Activated CD4-positive, alpha-beta T cell treated with anti-CD3 and anti-CD28 coated beads, Interleukin-2, Interleukin-6, amounts not matched to agents 100 ng/mL and 50 ng/mL, durations not matched to agents 16 hours and 8 hours (primary cell): ENCODE results near the gene BICRAL.
"Not testable (repeated sequence)": the region's sequence is repeated elsewhere in the genome, so short reads cannot be mapped to it uniquely, and the experiment has no call there.

ENCODE experiments used
- DNase-seq: peaks from one replicate; pipeline ENCODE4 v3.0.0-alpha.2; 2020

Gene BICRAL, protein sequence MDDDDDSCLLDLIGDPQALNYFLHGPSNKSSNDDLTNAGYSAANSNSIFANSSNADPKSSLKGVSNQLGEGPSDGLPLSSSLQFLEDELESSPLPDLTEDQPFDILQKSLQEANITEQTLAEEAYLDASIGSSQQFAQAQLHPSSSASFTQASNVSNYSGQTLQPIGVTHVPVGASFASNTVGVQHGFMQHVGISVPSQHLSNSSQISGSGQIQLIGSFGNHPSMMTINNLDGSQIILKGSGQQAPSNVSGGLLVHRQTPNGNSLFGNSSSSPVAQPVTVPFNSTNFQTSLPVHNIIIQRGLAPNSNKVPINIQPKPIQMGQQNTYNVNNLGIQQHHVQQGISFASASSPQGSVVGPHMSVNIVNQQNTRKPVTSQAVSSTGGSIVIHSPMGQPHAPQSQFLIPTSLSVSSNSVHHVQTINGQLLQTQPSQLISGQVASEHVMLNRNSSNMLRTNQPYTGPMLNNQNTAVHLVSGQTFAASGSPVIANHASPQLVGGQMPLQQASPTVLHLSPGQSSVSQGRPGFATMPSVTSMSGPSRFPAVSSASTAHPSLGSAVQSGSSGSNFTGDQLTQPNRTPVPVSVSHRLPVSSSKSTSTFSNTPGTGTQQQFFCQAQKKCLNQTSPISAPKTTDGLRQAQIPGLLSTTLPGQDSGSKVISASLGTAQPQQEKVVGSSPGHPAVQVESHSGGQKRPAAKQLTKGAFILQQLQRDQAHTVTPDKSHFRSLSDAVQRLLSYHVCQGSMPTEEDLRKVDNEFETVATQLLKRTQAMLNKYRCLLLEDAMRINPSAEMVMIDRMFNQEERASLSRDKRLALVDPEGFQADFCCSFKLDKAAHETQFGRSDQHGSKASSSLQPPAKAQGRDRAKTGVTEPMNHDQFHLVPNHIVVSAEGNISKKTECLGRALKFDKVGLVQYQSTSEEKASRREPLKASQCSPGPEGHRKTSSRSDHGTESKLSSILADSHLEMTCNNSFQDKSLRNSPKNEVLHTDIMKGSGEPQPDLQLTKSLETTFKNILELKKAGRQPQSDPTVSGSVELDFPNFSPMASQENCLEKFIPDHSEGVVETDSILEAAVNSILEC

DNA sequence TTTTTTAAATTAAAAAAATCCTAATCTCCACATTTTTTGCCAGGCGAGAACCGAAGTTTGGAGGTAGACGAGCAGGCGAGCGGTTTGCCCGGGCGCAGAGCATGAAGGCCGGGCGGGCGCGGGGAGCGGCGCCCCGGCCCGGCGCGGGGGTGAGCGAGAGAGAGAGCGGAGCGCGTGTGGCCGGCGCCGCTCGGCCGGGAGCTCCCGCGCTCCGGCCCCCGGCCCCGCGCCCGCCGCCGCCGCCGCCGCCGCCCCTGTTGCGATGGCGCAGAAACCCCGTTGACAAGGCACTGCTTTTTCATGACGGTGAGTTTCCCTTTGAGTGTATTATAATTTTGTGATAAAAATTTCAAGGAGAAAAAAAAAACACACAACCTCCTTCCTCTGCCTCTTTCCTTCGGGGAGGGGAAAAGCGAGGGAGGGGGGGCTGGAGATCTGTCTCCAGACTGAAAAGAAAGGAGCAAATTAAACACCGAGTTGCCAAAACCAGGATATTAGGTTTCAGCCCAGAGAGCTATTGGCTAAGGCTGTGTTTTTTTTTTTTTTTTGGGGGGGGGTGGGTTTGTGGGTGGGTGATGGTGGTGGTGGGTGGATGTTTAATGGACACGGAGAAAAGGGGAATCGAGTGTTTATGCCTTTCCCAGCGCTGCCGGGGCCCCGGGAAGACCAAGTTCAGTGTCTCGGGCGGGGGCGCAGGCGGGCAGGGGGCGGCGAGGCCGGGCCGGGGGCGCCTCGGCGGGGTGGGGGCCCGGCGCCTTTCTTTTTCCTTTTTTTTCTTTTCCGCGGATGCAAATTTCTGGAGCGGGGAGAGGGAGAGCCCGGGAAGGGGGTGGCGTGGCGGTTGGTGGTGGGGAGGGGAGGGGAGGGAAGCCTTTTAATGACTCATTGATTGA is at the start of gene BICRAL:
Gene BICRAL (plus strand): TSS at position 257 of the 893 bp plus-strand sequence. CDS start 39,971 bp downstream, outside the sequence.
- DNase-seq = peak; percentile 80

DNA sequence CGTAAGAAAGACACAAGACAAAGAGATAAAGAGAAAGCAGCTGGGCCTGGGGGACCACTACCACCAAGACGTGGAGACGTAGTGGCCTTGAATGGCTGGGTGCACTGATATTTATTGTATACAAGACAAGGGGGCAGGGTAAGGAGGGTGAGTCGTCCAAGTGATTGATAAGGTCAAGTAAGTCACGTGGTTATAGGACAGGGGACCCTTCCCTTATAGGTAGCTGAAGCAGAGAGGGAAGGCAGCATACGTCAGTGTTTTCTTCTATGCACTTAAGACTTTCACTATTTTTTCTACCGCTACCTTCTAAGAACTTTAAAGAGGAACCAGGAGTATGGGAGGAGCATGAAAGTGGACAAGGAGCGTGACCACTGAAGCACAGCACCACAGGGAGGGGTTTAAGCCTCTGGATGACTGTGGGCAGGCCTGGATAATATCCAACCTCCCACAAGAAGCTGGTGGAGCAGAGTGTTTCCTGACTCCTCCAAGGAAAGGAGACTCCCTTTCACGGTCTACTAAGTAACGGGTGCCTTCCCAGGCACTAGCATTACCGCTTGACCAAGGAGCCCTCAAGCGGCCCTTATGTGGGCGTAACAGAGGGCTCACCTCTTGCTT is 47.9 kb upstream of the BICRAL start:
- DNase-seq = not testable (repeated sequence)

DNA sequence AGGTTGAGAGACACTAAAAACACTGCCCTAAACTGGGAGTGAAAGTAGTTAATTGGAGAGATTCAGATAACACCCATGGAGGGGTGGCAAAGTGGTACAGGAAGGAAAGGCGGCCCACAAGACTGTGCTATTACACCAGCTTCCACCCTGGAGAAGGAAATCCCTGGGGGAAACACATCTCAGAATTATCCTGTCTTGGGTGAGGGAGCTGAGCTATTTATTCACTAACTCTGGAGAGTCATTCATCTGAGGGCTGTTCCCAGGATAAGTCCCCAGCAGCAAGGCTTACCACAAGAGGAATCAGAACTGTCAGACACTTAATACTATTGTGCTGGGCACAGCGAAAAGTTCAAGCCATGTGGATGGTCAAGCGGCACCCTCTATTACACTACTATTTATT is 45.9 kb upstream of the BICRAL start:
- no peak for DNase-seq

DNA sequence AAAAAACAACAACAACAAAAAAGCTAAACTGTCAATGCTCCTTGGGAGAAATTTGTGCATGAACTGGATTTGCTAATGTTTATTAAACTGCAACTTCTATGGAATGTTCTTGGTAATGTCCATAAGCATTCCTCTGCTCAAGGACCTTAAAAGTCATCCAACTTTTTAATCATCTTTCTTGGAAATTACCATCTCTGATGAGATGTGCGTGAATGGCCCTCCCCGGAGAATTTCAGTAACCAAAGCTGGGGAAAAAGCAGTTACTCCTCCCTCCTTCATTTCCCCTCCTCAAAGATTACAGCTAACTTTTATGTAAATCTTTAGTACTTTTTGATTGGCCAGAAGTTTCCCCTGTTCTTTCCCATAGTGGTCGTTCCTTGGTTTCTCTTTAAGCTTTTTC is 41.1 kb upstream of the BICRAL start:
- no peak for DNase-seq

DNA sequence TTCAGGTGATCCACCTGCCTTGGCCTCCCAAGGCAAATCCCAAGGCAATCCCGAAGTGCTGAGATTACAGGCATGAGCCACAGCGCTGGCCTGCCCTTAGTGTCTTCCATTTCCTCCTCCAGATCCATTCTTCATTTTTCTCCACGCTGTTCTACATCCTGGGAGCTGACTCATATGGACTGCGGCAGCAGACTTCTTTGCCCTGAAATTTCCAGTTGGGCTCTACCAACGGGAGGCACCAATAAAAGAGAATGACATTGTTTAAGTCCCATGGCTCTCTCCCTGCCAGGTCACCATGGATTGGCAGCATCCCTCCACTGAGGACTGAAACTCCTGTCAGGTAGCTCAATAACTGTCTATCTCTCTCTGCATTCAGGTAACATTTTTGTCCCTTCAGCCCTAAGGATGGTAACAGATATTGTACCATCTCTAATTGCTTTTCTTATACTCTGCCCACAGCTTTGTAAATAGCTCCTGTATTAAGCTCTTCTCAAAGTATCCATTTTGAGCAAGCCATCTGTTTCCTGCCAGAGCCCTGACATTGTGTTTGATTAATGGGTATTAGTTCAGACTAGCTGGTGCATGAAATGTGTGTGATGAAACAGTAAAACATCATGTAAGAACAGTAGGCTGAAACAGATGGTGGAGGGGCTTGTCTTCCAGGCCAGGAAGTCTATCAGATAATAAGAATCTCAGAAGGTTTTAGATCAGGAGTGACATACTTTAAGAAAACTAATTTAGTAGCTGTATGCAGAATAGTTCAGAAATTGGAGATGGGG is 39.5 kb upstream of the BICRAL start:
- DNase-seq = no peak

DNA sequence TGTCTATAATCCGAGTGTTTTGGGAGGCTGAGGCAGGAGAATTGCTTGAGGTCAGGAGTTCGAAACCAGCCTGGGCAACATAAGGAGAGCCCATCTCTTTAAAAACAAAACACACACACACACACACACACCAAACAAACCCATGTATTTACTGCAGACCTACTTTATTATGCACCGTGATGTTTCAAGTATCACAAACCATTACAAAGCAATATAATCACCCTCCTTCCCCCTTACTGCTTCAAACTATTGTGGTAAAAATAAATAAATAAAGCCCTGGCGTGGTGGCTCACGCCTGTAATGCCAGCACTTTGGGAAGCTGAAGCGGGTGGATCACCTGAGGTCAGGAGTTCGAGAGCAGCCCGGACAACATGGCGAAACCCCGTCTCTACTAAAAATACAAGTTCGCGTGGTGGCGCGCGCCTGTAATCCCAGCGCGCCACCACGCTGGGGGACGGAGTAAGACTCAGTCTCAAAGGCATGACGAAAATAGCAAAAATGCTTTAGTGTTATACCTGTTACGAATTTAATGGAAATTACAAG is 37.4 kb upstream of the BICRAL start:
- DNase-seq = no peak

DNA sequence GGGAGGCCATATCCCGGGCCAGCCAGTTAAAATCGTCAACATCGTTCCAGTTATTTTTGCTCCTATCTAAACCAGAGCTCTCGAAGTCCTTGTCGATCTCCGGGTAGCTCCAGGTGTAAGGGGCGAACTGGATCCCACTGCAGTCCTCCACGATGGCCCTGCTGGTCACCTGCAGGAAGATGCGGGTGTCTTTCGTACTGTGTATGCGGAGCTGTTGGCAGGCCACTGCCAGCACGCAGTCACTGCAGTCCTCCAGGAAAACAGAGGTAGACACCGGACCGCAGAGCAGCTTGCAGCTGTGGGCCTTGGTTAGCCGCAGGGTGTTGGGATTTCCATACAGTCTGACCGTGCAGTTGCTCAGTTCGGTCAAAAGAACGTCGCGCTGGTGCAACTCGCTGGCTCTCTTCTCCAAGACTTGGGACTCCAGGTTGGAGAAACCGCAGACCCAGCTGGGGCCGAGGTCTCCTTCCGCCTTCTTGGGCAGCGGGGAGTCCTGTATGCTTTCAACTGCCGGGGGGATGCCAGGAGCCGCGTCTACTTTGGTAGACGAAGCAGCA is 36.7 kb upstream of the BICRAL start:
- DNase-seq = peak; percentile 48

DNA sequence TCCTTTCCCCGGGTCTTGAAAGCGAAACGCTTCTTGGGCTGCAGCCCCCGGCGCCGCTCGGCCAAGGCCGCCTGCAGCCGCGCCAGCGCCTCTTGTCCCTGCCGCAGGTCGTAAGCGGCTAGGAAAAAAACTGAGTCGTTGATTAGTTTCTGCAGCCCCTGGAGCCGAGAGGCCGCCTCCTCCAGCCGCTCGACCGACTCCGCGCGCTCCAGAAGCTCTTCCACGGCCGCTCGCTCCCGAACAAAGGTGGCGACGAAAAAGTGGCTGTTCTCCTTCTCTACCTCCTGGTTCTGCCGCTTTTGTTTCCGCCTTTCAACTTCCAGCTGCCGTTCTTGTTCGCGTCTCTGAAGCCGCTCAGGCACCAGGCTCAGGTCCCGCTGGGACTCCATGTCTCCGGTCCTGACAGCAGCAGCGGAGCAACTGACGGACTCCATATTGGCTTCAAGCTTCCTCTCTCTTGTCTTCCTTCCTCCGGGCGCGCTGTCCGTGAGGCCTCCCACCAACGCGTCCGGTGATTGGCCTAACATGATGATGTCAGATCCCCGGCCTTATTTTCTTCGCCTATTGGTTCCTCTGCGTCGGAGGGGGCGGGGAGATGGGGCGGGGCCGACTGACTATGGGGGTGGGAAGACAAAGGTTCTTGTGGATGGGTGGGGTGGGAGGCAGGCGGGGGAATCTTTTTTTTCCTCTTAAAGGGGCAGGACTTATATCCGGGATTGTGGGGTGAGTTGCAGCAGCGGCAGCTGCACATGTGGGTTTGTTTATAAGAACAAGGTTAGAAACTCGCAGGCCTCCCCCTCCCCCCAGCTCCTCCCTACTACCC is 36.0 kb upstream of the BICRAL start, which contains the start of gene TBCC:
Gene TBCC (minus strand): TSS at position 464 of the 823 bp plus-strand sequence. CDS start 30 bp downstream, at position 434.
- DNase-seq = peak; percentile 98

DNA sequence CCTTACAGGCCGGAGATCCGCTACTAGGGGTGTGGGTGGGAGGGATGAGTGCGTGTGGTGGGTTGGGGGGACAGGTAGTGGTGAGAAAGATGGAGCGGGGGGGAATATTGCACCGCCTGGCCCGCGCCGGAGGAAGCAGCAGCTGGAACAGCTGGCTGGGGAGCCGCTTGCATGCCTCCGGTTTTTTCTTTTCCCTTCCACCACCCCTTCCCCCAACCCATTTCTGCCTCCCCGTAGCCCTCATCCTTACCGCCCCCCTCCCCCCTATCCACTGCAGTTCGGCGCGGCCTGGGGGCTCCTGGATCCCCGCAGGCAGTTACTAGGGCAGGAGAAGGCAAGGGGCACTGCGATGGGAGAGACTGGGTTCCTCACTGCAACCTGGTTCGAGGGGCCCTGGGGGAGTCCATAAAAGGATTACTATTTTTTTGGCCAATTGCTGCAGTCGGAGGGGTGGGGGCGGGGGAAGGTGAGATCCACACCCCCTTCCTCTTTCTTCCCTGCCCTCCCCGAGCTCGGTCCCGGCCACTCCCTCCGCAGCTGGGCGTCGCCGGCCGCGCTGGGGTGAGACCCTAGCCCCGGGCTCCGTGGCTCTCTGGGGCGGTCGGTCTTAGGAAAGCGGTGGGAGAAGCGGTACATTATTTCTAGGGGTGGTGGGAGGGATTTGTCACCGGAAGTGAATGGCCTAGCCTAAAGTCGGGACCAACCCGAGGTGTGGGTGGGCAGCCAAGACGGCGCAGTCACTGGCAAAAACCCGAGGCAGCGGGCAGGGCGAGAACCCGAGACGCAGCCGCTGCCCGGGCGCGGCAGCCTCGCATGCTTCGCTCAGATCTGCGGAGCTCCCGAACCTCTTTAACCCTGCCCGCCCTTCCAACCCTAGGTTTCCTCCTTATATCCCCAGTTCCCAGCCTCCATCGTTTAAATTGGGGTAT is 35.1 kb upstream of the BICRAL start:
- DNase-seq = peak; percentile 93

DNA sequence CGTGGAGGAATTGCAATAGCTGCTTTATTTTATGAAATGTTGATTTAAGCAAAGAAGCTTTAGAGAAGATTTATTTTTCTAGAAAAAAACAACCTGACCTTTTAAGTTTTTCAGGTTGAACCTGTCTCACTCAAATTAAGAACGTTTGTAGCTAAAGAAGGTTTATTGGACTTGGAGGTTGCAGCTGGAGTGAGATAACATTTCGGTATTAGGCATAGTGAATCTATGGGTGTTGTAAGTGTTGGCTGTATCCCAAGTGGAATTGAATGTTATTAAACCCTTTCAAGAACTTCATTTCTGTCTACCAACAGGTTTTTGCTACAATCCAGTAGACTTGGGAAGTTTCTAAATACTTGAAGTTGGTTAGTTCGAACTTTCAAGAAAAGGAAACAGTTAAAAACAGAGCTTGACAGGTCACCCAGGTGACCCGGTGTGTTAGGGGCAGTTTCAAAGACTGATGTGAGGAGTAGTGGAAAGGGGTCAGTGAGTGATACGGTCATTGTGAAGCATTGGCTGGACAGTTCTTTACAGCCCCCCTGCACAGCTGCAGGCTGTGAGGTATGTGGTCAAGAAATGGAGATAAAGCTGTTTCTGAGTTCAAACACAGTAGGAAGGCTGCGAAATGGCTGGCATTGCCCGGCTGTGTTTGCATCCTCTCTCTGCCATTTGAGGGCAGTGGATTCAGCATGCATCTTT is 33.5 kb upstream of the BICRAL start:
- no peak for DNase-seq

DNA sequence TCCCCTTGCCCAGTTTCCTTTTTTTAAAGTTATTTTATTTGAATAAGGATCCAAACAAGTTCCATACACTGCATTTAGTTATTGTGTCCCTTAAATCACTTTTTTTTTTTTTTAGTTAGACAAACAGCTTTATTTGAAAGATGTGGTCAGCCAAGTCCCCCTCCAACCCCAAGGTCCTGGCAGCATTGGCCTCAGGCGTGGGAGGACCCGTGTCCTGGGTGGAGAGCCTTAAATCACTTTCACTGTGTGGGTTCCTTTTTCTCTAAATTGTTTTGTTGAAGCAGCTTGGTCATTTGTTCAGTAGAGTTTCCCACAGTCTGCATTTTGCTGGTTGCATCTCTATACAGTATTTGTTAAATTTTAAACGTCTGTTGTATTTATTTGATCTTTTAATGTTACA is 30.8 kb upstream of the BICRAL start:
- no peak for DNase-seq

DNA sequence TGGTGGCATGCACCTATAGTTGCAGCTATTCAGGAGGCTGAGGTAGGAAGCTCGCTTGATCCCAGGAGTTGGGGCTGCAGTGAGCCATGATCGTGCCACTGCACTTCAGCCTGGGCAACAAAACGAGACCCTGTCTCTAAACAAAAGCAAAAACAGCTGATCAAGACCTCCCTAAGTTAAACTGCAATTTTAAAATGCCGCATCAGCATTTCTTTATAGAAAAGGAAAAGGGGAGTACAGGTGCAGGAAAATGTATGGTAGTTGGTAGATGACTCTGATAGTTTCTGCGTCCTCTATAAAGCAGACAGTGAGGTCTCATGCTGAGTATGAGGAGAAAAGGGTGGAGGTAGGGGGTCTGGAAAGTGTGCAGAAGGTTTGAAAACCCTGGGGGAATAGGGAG is 27.1 kb upstream of the BICRAL start:
- no peak for DNase-seq

DNA sequence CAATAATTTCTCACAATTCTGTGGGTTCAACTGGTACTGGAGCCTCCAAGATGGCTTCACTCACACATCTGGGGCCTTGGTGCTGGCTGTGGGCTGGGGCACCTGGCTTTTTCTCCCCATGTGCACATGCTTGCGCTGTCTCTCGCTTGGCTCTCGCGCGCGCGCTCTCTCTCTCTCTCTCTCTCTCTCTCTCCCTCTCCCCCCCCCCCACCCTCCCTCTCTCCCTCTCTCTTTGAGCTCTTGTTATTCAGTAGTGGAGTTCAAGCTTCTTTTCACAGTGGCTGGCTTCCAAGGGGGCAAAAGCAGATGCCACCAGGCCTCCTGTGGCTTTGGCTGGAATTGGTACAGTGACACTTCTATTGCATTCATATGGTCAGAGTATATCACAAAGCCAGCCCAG is 25.1 kb upstream of the BICRAL start:
- DNase-seq = no peak

DNA sequence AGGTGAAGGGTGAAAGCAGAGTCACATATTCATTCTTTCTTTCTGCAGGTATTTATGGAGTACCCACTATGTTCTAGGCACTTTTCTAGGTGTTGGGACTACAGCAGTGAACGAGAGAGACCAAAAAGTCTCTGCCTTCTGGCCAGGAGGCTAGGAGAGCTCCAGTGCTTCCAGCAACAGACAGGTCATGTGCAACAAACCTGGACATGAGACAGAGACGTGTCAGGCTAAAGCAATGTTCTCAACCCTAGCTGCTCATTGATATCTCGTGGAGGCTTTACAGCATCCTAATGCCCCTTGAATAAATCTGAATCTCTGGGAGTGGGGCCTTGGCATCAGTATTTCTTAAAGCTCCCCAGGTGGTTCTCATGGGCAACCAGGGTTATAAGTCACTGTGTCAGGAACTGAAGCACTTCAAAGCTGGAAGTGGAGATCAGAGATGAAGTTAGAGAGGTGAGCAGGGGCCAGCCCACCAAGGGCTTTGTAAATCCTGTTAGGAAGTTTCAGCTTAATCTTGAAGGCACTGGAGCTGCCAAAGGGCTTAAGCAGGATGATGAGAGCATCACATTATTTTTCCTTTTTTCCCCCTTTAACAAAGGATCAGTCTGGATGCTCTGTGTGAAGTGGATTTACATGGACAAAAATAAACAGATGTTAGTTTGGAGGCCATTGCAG is 23.0 kb upstream of the BICRAL start:
- no peak for DNase-seq

DNA sequence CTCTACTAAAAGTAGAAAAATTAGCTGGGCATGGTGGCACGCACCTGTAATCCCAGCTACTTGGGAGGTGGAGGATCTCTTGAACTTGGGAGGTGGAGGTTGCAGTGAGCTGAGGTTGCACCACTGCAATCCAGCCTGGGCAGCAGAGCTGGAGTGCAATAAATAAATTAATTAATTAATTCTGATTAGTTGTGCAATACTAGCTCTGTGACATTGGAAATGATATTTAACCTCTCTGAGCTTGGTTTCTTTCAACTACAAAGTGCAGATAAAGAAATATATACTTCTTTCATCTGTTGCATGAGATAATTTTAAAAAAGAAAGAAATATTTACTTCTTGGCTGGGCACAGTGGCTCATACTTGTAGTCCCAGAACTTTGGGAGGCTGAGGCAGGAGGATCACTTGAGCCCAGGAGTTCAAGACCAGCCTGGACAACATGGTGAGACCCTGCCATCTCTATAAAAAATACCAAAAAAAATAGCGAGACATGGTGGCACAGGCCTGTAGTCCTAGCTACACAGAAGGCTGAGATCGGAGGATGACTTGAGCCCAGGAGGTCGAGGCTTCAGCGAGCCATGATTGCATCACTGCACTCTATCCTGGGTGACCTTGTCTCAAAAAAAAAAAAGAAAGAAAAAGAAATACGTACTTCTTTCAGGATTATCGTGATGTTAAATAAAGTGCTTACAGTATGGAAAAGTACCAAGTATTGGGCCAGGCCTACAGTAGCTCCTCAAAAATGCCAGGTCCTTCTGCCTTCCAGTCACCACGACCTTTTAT is 20.4 kb upstream of the BICRAL start:
- no peak for DNase-seq

DNA sequence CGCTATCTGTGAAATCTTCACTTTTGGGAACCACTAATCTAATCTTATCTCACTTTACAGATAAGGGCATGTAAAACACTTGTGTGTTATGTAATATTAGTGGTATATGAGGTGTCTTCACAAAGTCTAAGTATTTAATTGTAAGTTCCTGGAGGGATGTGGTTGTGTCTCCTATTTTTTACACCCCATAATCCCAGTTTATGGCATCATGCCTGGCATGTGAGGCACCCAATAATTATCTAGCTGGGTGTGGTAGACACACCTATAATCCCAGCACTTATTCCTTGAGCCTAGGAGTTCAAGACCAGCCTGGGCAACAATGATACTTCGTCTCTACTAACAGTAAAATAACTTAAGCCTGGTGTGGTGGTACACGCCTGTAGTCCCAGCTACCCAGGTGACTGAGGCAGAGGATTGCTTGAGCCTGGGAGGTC is 19.4 kb upstream of the BICRAL start:
- DNase-seq = no peak
